ENCODE data around the gene ACTN4.
"Not testable (repeated sequence)": the region's sequence is repeated elsewhere in the genome, so short reads cannot be mapped to it uniquely, and the experiment has no call there.

The ACTN4 gene

GRCh38 chr19:38771569-38771968 is 124.1 kb downstream of the ACTN4 start:
- DNase-seq: not testable (repeated sequence)

- no peak for DNase-seq
Measured at GRCh38 chr19:38773469-38774177, 126.2 kb downstream of the ACTN4 start, which contains the start of gene LGALS7. LGALS7 (minus strand) TSS chr19:38773517; CDS start chr19:38773492, 25 bp downstream.

GRCh38 chr19:38774181-38774950 is 126.9 kb downstream of the ACTN4 start:
- DNase-seq: no peak

- no peak for DNase-seq
Measured at GRCh38 chr19:38778733-38779132, 131.3 kb downstream of the ACTN4 start.

- DNase-seq: no peak
Measured at GRCh38 chr19:38780443-38780842, 133.0 kb downstream of the ACTN4 start.

GRCh38 chr19:38781058-38781457 is 133.6 kb downstream of the ACTN4 start:
- DNase-seq: no peak
